ENCODE results near the gene GRID1. TPM values are rescaled to one million over a fixed set of nuclear protein-coding genes. Genes with fewer than 3 reads are reported as not detected.

GRID1 gene
- 0.37 TPM in 1 of 2 replicates, not detected in the other for total RNA-seq

DNA sequence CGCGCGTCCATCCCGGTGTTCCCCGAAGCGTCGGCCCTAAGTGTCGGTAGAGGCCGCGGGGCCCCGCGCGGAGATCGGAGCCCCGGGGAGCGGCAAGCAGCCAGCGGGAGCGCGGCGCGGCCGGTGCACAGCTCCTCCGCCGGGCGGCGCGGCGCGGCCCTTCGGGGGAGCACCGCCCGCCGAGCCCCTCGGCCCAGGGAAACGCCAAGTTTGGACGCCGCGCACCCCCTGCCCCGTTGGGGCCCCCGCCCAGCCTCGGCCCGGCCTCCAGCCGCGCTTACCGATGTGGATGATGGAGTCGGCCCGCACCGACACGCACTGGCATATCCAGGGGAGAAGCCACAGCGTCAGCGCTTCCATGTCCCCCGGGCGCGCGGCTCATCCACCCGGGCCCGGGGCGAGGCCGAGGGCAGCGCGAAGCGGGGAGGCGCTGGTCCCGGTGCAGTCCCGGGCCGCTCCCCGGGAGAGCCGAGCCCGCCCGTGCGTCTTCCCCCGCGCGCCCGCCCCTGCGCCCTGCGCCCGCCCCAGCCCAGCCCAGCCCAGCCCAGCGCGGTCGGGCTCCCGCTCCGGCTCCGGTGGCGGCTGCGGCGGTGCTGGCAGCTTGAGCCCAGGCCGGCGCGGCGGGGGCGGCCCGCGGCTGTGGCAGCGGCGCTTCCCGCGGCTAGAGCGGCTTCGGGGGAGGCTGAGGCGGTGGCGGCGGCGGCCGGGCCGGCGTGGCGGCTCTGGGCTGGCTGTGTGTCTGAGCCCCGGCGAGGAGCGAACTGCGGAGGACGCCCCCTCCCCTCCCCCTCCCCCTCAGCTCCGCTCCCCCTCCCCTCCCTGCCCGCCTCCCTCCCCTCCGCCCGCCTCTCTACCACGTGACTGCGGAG is at the start of gene GRID1:
Gene GRID1 (minus strand): TSS at position 763 of the 869 bp plus-strand sequence.

Small RNA genes lying within 50 kb of the gene (small RNA-seq; reads per million reads assigned to genes)
- gene MIR346, result not detected
- not detected for gene RF02271
- not detected for gene RN7SKP238
- not detected for gene RNA5SP322

Other genes starting within 250 kb of the GRID1 start
- 32.3 and 49.7 TPM in 2 replicates for gene WAPL, start 155.0 kb upstream of the GRID1 start, total RNA-seq

All from subcutaneous preadipocyte (primary cell).